Stimulated activated CD4-positive, alpha-beta T cell treated with anti-CD3 and anti-CD28 coated beads, Interleukin-4, amount 100 ng/mL, for 1 hour (primary cell): Measurements from ENCODE around the gene APRT.
A peak's percentile ranks its signal among the peaks of the same experiment; 100 is the strongest.

ENCODE experiments used
- DNase-seq: peaks from one replicate; pipeline ENCODE4 v3.0.0-alpha.2; 2020

The APRT gene

GRCh38 chr16:88811769-88812512, at the start of gene APRT:
Gene APRT, minus strand, starts transcription at chr16:88811928. Its CDS starts 29 bp downstream, at chr16:88811899.
- DNase-seq: peak; percentile 98

- no peak for DNase-seq
Observed at GRCh38 chr16:88861359-88861758, 49.6 kb upstream of the APRT start.

GRCh38 chr16:88859381-88860091, 47.8 kb upstream of the APRT start:
- no peak for DNase-seq

GRCh38 chr16:88857728-88858339, 46.1 kb upstream of the APRT start:
- peak; percentile 80 for DNase-seq

- peak; percentile 100 for DNase-seq
Observed at GRCh38 chr16:88856828-88857727, 45.4 kb upstream of the APRT start, which contains the start of the genes GALNS and TRAPPC2L. Gene GALNS, minus strand, starts transcription at chr16:88856947. Its CDS starts 70 bp downstream, at chr16:88856877. Gene TRAPPC2L, plus strand, starts transcription at chr16:88857127. Its CDS starts 24 bp downstream, at chr16:88857151.

- peak; percentile 9 for DNase-seq
Observed at GRCh38 chr16:88856122-88856827, 44.5 kb upstream of the APRT start.

- DNase-seq: no peak
Observed at GRCh38 chr16:88855736-88856121, 44.0 kb upstream of the APRT start.

- DNase-seq: no peak
Observed at GRCh38 chr16:88855176-88855575, 43.4 kb upstream of the APRT start.

- peak; percentile 12 for DNase-seq
Observed at GRCh38 chr16:88854306-88855111, 42.8 kb upstream of the APRT start.

- DNase-seq: no peak
Observed at GRCh38 chr16:88853325-88853941, 41.7 kb upstream of the APRT start.

- DNase-seq: no peak
Observed at GRCh38 chr16:88851616-88852015, 39.9 kb upstream of the APRT start.

GRCh38 chr16:88850531-88851199, 38.9 kb upstream of the APRT start:
- no peak for DNase-seq

GRCh38 chr16:88848557-88848956, 36.8 kb upstream of the APRT start:
- no peak for DNase-seq

- DNase-seq: no peak
Observed at GRCh38 chr16:88847654-88848053, 35.9 kb upstream of the APRT start.

- no peak for DNase-seq
Observed at GRCh38 chr16:88846088-88846487, 34.4 kb upstream of the APRT start.

- DNase-seq: no peak
Observed at GRCh38 chr16:88844419-88845036, 32.8 kb upstream of the APRT start.

GRCh38 chr16:88843256-88843655, 31.5 kb upstream of the APRT start:
- no peak for DNase-seq

- no peak for DNase-seq
Observed at GRCh38 chr16:88842806-88843205, 31.1 kb upstream of the APRT start.

GRCh38 chr16:88842308-88842756, 30.6 kb upstream of the APRT start:
- no peak for DNase-seq
